MM.1S (cell line): Measurements from ENCODE around the gene CFAP91.

Source experiments
- DNase-seq: peaks from one replicate; pipeline ENCODE4 v3.0.0-alpha.2; 2015
- H2AFZ ChIP-seq: fragments of 300-600 bp; sonication (generic); 2 replicates; pipeline ENCODE4 v1.6.0; 2016; ENCODE audit warnings: antibody characterized with exemption, low read length
- H3F3A ChIP-seq: fragments of 300-600 bp; sonication (generic); 2 replicates; pipeline ENCODE4 v1.6.1; 2016; ENCODE audit warnings: mild to moderate bottlenecking, antibody characterized with exemption, low read length, moderate library complexity, mixed read lengths; ENCODE audit not compliant: insufficient read depth
- H3K27ac ChIP-seq: fragments of 300-600 bp; sonication (generic); 2 replicates; pipeline ENCODE4 v1.5.1; 2016; ENCODE audit warnings: mild to moderate bottlenecking, low read length
- H3K27me3 ChIP-seq: fragments of 300-600 bp; sonication (generic); replicated peaks from 2 replicates; pipeline ENCODE4 v1.6.0; 2016; ENCODE audit warnings: low read length; ENCODE audit not compliant: insufficient read depth
- H3K36me3 ChIP-seq: fragments of 300-600 bp; sonication (generic); replicated peaks from 2 replicates; pipeline ENCODE4 v1.6.1; 2016; ENCODE audit warnings: mild to moderate bottlenecking, low read length, mixed read lengths; ENCODE audit not compliant: insufficient read depth
- H3K4me1 ChIP-seq: fragments of 300-600 bp; sonication (generic); 2 replicates; pipeline ENCODE4 v1.6.1; 2016; ENCODE audit warnings: low read length, mixed read lengths
- H3K4me2 ChIP-seq: fragments of 300-600 bp; sonication (generic); 2 replicates; pipeline ENCODE4 v1.6.0; 2016; ENCODE audit warnings: low read depth, low read length
- H3K4me3 ChIP-seq: fragments of 300-600 bp; sonication (generic); 2 replicates; pipeline ENCODE4 v1.5.1; 2016; ENCODE audit warnings: low read length, mixed read lengths
- H3K79me2 ChIP-seq: fragments of 300-600 bp; sonication (generic); 2 replicates; pipeline ENCODE4 v1.6.1; 2016; ENCODE audit warnings: mixed run types, low read length, mixed read lengths
- H3K9ac ChIP-seq: fragments of 300-600 bp; sonication (generic); 2 replicates; pipeline ENCODE4 v1.6.1; 2016; ENCODE audit warnings: low read length, mixed read lengths
- H3K9me2 ChIP-seq: fragments of 300-600 bp; sonication (generic); replicated peaks from 2 replicates; pipeline ENCODE4 v1.6.1; 2016; ENCODE audit warnings: mild to moderate bottlenecking, low read length, mixed read lengths; ENCODE audit not compliant: insufficient read depth
- H3K9me3 ChIP-seq: fragments of 300-600 bp; sonication (generic); replicated peaks from 2 replicates; pipeline ENCODE4 v1.6.1; 2016; ENCODE audit warnings: mild to moderate bottlenecking, low read length, mixed read lengths; ENCODE audit not compliant: insufficient read depth
- H4K20me1 ChIP-seq: fragments of 300-600 bp; sonication (generic); 2 replicates; pipeline ENCODE4 v1.6.1; 2016; ENCODE audit warnings: mild to moderate bottlenecking, low read length, moderate library complexity, mixed read lengths; ENCODE audit not compliant: insufficient read depth
- EZH2 ChIP-seq: fragments of 300-600 bp; sonication (generic); optimal IDR thresholded peaks from 2 replicates; pipeline ENCODE3; 2017; ENCODE audit warnings: low read depth, mild to moderate bottlenecking, antibody characterized with exemption, low read length, mixed read lengths
- EZH2phosphoT487 ChIP-seq: fragments of 300-600 bp; sonication (generic); IDR thresholded peaks from 2 replicates; pipeline ENCODE4 v1.6.1; 2018; ENCODE audit warnings: antibody characterized with exemption, low read length
- TF ChIP-seq, protein P1 (sequence below): fragments of 300-600 bp; sonication (generic); IDR thresholded peaks from 2 replicates; pipeline ENCODE4 v1.5.1; 2016; ENCODE audit warnings: antibody characterized with exemption, low read length, mixed read lengths

CFAP91 gene

DNA sequence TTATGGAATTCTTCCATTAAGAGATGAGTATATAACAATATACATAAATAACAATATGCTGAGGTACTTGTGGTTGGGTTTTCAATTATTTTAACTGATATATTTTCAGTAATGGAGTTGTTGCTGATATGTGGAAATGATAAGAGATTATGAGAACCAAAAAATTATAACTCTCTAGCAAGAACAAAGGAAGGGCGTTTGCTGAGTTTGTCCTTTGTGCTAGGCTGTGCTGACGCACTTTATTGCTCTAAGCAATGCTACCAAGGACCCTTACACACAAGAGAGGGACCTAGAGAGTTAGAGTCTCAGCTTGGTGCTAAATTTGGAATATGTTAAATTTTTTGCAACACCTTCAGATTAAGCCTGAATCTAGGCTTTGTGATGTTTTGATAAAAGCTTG, 24.1 kb downstream of the CFAP91 start:
- Histone ChIP-seq H3K79me2 (no peaks in the 10 kb centered on the region), H3K27ac (no peak overlapping the region), H4K20me1 (no peaks in the 10 kb centered on the region), H3K4me1 (no peaks in the 10 kb centered on the region), H2AFZ (no peak overlapping the region), H3K9me2 (no peaks in the 10 kb centered on the region), H3K36me3 (no peaks in the 10 kb centered on the region), H3K4me2 (no peak overlapping the region), H3K4me3 (no peak overlapping the region), H3K9ac (no peak overlapping the region), H3K27me3 (no peaks in the 10 kb centered on the region), H3K9me3 (no peaks in the 10 kb centered on the region), H3F3A (no peaks in the 10 kb centered on the region)
- DNase-seq, result no peak
- TF ChIP-seq, protein P1, sequence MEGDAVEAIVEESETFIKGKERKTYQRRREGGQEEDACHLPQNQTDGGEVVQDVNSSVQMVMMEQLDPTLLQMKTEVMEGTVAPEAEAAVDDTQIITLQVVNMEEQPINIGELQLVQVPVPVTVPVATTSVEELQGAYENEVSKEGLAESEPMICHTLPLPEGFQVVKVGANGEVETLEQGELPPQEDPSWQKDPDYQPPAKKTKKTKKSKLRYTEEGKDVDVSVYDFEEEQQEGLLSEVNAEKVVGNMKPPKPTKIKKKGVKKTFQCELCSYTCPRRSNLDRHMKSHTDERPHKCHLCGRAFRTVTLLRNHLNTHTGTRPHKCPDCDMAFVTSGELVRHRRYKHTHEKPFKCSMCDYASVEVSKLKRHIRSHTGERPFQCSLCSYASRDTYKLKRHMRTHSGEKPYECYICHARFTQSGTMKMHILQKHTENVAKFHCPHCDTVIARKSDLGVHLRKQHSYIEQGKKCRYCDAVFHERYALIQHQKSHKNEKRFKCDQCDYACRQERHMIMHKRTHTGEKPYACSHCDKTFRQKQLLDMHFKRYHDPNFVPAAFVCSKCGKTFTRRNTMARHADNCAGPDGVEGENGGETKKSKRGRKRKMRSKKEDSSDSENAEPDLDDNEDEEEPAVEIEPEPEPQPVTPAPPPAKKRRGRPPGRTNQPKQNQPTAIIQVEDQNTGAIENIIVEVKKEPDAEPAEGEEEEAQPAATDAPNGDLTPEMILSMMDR, result no peak
- TF ChIP-seq EZH2 (no peak), EZH2phosphoT487 (no peak)

DNA sequence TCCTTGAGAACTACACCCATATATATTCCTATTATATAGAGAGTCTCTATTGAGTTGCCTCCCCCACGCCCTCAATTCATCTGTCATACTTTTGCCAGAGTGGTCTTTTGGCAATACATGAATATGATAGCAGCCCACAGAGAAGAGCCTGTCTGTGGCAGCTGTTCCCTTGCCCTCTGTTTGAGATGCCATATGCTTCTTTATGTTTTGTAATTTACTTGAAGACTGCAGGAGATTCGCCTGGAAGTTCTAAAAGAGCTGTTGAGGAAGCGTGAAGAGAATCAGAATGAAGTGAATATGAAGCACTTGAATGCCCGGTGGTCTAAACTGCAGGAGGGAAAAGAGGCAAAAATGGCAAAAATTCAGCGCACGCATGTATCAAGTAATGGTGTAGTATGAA, 27.2 kb downstream of the CFAP91 start:
- no peaks in the 10 kb centered on the region for H3K36me3 ChIP-seq
- no peak overlapping the region for H3K27ac ChIP-seq
- no peaks in the 10 kb centered on the region for H3K4me1 ChIP-seq
- no peaks in the 10 kb centered on the region for H4K20me1 ChIP-seq
- no peak overlapping the region for H3K4me3 ChIP-seq
- H3K79me2 ChIP-seq, result no peaks in the 10 kb centered on the region
- DNase-seq, result no peak
- no peak overlapping the region for H2AFZ ChIP-seq
- no peaks in the 10 kb centered on the region for H3K9me3 ChIP-seq
- no peaks in the 10 kb centered on the region for H3K9me2 ChIP-seq
- TF ChIP-seq, protein P1, result no peak
- TF ChIP-seq EZH2phosphoT487, result no peak
- TF ChIP-seq EZH2, result no peak
- no peaks in the 10 kb centered on the region for H3F3A ChIP-seq
- H3K27me3 ChIP-seq, result no peaks in the 10 kb centered on the region
- H3K4me2 ChIP-seq, result no peak overlapping the region
- no peak overlapping the region for H3K9ac ChIP-seq

DNA sequence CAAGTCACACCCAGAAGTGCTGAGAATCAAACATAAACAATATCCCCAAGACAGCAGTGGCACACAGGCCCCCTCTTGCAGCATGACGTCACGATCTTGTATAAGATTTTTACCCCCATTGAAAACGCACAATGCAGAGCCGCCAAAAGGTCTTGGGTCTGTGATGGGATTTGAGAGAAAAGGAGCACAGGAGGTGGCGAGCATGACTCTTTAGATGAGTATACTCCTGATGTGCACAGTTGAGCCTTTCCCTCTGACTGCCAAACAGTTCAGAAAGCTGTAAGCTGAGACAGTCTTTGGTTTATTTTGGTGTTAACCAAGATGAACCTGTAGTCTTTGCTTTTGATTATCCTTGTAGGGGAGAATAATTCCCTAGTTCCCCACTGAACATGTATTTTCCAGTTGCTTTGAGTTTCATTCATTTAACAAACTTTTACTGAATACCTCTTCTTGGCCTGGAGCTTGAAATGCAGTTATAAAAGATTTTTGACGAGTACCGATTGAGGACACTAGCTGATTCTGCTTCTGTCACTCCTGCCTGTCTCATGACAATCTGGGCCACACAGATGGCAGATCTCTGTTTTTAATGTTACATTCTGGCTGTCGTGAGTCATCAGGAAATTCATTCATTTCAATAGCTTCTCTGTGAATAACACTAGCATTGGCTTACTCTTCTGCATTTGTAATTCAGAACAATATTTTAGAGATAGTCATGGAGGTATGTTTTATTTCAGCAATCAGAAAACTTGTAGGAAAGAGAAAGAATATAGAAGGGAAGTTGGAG, 28.9 kb downstream of the CFAP91 start:
- H3K9ac ChIP-seq, result no peak overlapping the region
- H3F3A ChIP-seq, result no peaks in the 10 kb centered on the region
- no peaks in the 10 kb centered on the region for H3K79me2 ChIP-seq
- no peak overlapping the region for H3K4me2 ChIP-seq
- no peak for TF ChIP-seq EZH2phosphoT487
- TF ChIP-seq EZH2, result no peak
- TF ChIP-seq, protein P1, result no peak
- H3K9me3 ChIP-seq, result no peaks in the 10 kb centered on the region
- H4K20me1 ChIP-seq, result no peaks in the 10 kb centered on the region
- DNase-seq, result no peak
- H3K36me3 ChIP-seq, result no peaks in the 10 kb centered on the region
- H3K4me3 ChIP-seq, result no peak overlapping the region
- H3K27ac ChIP-seq, result no peak overlapping the region
- H3K4me1 ChIP-seq, result no peaks in the 10 kb centered on the region
- no peak overlapping the region for H2AFZ ChIP-seq
- H3K27me3 ChIP-seq, result no peaks in the 10 kb centered on the region
- H3K9me2 ChIP-seq, result no peaks in the 10 kb centered on the region
